HCT116 (cell line): ENCODE results near the gene FAP.

Experiments
- ATF3 ChIP-seq: IDR thresholded peaks from 2 replicates; pipeline ENCODE4 v1.6.1; 2012
- CEBPB ChIP-seq: IDR thresholded peaks from 2 replicates; pipeline ENCODE4 v1.6.1; 2012; ENCODE audit warnings: low read depth
- CTCF ChIP-seq, 3 experiments: fragments of 200-600 bp in 1 of 3; sonication (generic) in 1 of 3; IDR thresholded peaks in 2 of 3; conservative IDR thresholded peaks in 1 of 3; 2 replicates each; pipeline ENCODE4 v1.5.1; 2012 to 2017; ENCODE audit warnings: low read depth in 2 of 3, low read length in 2 of 3, antibody characterized with exemption in 1 of 3, borderline replicate concordance in 1 of 3, control low read depth in 1 of 3, mild to moderate bottlenecking in 1 of 3, mixed read lengths in 1 of 3, mixed run types in 1 of 3, moderate library complexity in 1 of 3; ENCODE audit not compliant: insufficient read depth in 1 of 3
- EGR1 ChIP-seq: IDR thresholded peaks from 2 replicates; pipeline ENCODE4 v1.6.1; 2012; ENCODE audit warnings: low read depth
- EZH2 ChIP-seq: fragments of 200-600 bp; sonication (generic); IDR thresholded peaks from 2 replicates; pipeline ENCODE4 v1.6.1; 2017; ENCODE audit warnings: antibody characterized with exemption, mixed run types
- JUND ChIP-seq: IDR thresholded peaks from 2 replicates; pipeline ENCODE4 v1.6.1; 2012
- POLR2A ChIP-seq: IDR thresholded peaks from 2 replicates; pipeline ENCODE4 v1.7.0; 2011; ENCODE audit warnings: borderline replicate concordance; ENCODE audit not compliant: insufficient read depth, insufficient read length; ENCODE audit errors: extremely low read depth
- POLR2AphosphoS5 ChIP-seq: IDR thresholded peaks from 2 replicates; pipeline ENCODE4 v1.6.1; 2011; ENCODE audit warnings: mild to moderate bottlenecking, low read depth, low read length, moderate library complexity
- SIN3A ChIP-seq: IDR thresholded peaks from 2 replicates; pipeline ENCODE4 v1.6.1; 2012; ENCODE audit warnings: low read depth
- TCF7L2 ChIP-seq: IDR thresholded peaks from 2 replicates; pipeline ENCODE4 v1.7.0; 2011; ENCODE audit warnings: borderline replicate concordance, inconsistent platforms; ENCODE audit not compliant: insufficient read depth, insufficient read length; ENCODE audit errors: extremely low read depth
- ZBTB33 ChIP-seq: IDR thresholded peaks from 2 replicates; pipeline ENCODE4 v1.6.1; 2011; ENCODE audit warnings: mild to moderate bottlenecking, low read length, moderate library complexity; ENCODE audit not compliant: insufficient replicate concordance; ENCODE audit errors: extremely low read depth
- ZNF274 ChIP-seq: fragments of 200-500 bp; sonication (Bioruptor generic); IDR thresholded peaks from 2 replicates; pipeline ENCODE4 v1.6.1; 2014; ENCODE audit warnings: mild to moderate bottlenecking, low read depth, low read length, inconsistent platforms
- TF ChIP-seq, protein P1 (sequence below): IDR thresholded peaks from 2 replicates; pipeline ENCODE4 v1.6.1; 2012; ENCODE audit warnings: low read depth

DNA sequence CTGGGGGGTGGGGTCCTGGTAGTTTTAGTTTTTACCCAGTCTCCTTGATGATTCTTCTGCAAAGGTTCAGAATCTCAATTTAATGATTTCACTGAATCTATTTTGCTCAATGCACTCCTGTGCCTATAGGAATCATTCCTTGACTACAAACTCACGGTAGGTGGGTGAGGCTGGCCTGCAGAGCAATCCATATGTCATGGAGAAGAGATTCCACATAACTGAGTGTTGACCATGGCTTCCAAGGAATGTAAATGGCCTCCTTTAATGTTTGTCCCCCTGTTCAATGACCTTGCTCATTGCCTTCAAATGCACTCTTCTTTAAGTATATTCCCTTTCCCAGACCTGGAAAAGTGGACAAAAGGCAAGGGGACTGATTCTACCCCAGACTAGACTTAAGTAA, 12.5 kb downstream of the FAP start:
- TF ChIP-seq EZH2 (no peak), TCF7L2 (no peak), CTCF (IDR thresholded peaks at IDR 0.05 in 2 of 3, conservative IDR thresholded peaks at IDR 0.05 in 1 of 3; ENCODE audit: borderline replicate concordance in 1 of 3, insufficient read depth in 1 of 3, low read depth in 2 of 3, low read length in 2 of 3) (no peak), POLR2A (no peak), ATF3 (no peak), JUND (no peak), CEBPB (no peak), EGR1 (no peak), SIN3A (no peak), ZNF274 (no peak), POLR2AphosphoS5 (no peak), ZBTB33 (no peak)
- TF ChIP-seq, protein P1, sequence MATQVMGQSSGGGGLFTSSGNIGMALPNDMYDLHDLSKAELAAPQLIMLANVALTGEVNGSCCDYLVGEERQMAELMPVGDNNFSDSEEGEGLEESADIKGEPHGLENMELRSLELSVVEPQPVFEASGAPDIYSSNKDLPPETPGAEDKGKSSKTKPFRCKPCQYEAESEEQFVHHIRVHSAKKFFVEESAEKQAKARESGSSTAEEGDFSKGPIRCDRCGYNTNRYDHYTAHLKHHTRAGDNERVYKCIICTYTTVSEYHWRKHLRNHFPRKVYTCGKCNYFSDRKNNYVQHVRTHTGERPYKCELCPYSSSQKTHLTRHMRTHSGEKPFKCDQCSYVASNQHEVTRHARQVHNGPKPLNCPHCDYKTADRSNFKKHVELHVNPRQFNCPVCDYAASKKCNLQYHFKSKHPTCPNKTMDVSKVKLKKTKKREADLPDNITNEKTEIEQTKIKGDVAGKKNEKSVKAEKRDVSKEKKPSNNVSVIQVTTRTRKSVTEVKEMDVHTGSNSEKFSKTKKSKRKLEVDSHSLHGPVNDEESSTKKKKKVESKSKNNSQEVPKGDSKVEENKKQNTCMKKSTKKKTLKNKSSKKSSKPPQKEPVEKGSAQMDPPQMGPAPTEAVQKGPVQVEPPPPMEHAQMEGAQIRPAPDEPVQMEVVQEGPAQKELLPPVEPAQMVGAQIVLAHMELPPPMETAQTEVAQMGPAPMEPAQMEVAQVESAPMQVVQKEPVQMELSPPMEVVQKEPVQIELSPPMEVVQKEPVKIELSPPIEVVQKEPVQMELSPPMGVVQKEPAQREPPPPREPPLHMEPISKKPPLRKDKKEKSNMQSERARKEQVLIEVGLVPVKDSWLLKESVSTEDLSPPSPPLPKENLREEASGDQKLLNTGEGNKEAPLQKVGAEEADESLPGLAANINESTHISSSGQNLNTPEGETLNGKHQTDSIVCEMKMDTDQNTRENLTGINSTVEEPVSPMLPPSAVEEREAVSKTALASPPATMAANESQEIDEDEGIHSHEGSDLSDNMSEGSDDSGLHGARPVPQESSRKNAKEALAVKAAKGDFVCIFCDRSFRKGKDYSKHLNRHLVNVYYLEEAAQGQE = no peak
